IMR-90 (cell line): ENCODE results near the gene FKBP10. TPM values are rescaled to one million over a fixed set of nuclear protein-coding genes. Genes with fewer than 3 reads are reported as not detected.

Source experiments
- ATAC-seq: fragments of 200-7000 bp; cut with Tn5 transposase; 2 replicates; pipeline ENCODE4 v1.9.1; 2020; ENCODE audit warnings: low read depth, mild to moderate bottlenecking, moderate library complexity
- BruUV-seq: library from RNA; stranded (reverse); fragments of 400-500 nt; replicated peaks from 2 replicates; lab custom pipeline; 2021; lab: Mats Ljungman, UMichigan
- CTCF ChIA-PET: fragments of 300-600 bp; formaldehyde crosslinking; extraction: SDS; loops from one replicate; lab custom pipeline; 2021; ENCODE audit warnings: antibody characterized with exemption; lab: Yijun Ruan, JAX
- POLR2A ChIA-PET: fragments of 300-600 bp; sonication (Branson Sonifier 250); formaldehyde crosslinking; loops from one replicate; lab custom pipeline; 2022; ENCODE audit warnings: antibody characterized with exemption; ENCODE audit not compliant: unreplicated experiment; lab: Charles Lee
- DNase-seq: peaks from one replicate; pipeline ENCODE4 v3.0.0; 2013
- H2AFZ ChIP-seq: replicated peaks from 2 replicates; pipeline ENCODE3; 2013; ENCODE audit warnings: low read length, mild to moderate bottlenecking; ENCODE audit not compliant: poor library complexity
- H2AK5ac ChIP-seq: 2 replicates; pipeline ENCODE4 v1.6.1; 2013; ENCODE audit warnings: low read depth, low read length, inconsistent platforms
- H2AK9ac ChIP-seq: replicated peaks from 2 replicates; pipeline ENCODE3; 2013; ENCODE audit warnings: mild to moderate bottlenecking, low read depth, low read length, moderate library complexity; ENCODE audit not compliant: poor library complexity
- H2BK120ac ChIP-seq: 2 replicates; pipeline ENCODE4 v1.6.1; 2013; ENCODE audit warnings: low read depth, low read length, inconsistent platforms
- H2BK15ac ChIP-seq: 3 replicates; pipeline ENCODE4 v1.6.1; 2013; ENCODE audit warnings: low read depth, low read length, inconsistent platforms
- H2BK20ac ChIP-seq: 2 replicates; pipeline ENCODE4 v1.6.1; 2013; ENCODE audit warnings: low read depth, mild to moderate bottlenecking, inconsistent platforms, low read length, moderate library complexity
- H2BK5ac ChIP-seq: 2 replicates; pipeline ENCODE4 v1.6.1; 2013; ENCODE audit warnings: mild to moderate bottlenecking, low read depth, low read length, inconsistent platforms; ENCODE audit not compliant: poor library complexity, severe bottlenecking
- H3K14ac ChIP-seq: replicated peaks from 2 replicates; pipeline ENCODE4 v1.6.1; 2013; ENCODE audit warnings: low read depth, low read length, inconsistent platforms
- H3K18ac ChIP-seq: 2 replicates; pipeline ENCODE4 v1.6.1; 2013; ENCODE audit warnings: low read depth, low read length, control low read depth
- H3K23ac ChIP-seq: 2 replicates; pipeline ENCODE4 v1.6.1; 2013; ENCODE audit warnings: low read depth, low read length, inconsistent platforms
- H3K27ac ChIP-seq: 2 replicates; pipeline ENCODE4 v1.5.1; 2013; ENCODE audit warnings: mild to moderate bottlenecking, control low read depth, low read length; ENCODE audit not compliant: insufficient read depth
- H3K27me3 ChIP-seq: 2 replicates; pipeline ENCODE4 v1.6.1; 2013; ENCODE audit warnings: low read length; ENCODE audit not compliant: control insufficient read depth, insufficient read depth
- H3K36me3 ChIP-seq: 2 replicates; pipeline ENCODE4 v1.6.1; 2013; ENCODE audit warnings: low read length, mixed read lengths; ENCODE audit not compliant: control insufficient read depth, insufficient read depth
- H3K4ac ChIP-seq: 2 replicates; pipeline ENCODE4 v1.6.1; 2013; ENCODE audit warnings: low read depth, low read length, inconsistent platforms
- H3K4me1 ChIP-seq: 2 replicates; pipeline ENCODE4 v1.6.1; 2013; ENCODE audit warnings: low read length, mixed read lengths; ENCODE audit not compliant: control insufficient read depth, insufficient read depth
- H3K4me2 ChIP-seq: 2 replicates; pipeline ENCODE4 v1.6.1; 2013; ENCODE audit warnings: low read depth, mild to moderate bottlenecking, control low read depth, low read length, moderate library complexity
- H3K4me3 ChIP-seq: 2 replicates; pipeline ENCODE4 v1.5.1; 2013; ENCODE audit warnings: low read depth, mild to moderate bottlenecking, control low read depth, low read length, moderate library complexity; ENCODE audit not compliant: insufficient read depth
- H3K56ac ChIP-seq: 2 replicates; pipeline ENCODE4 v1.6.1; 2013; ENCODE audit warnings: low read length, inconsistent platforms; ENCODE audit not compliant: insufficient read depth; ENCODE audit errors: extremely low read depth
- H3K79me1 ChIP-seq, 2 experiments: 2 replicates each; pipeline ENCODE4 v1.6.1; 2013; ENCODE audit warnings: low read length in 2 of 2, inconsistent platforms in 1 of 2, low read depth in 1 of 2
- H3K9ac ChIP-seq: 2 replicates; pipeline ENCODE4 v1.6.1; 2013; ENCODE audit warnings: low read depth, low read length, control low read depth
- H3K9me1 ChIP-seq: 2 replicates; pipeline ENCODE4 v1.6.1; 2013; ENCODE audit warnings: low read length, inconsistent platforms; ENCODE audit not compliant: insufficient read depth
- H3K9me3 ChIP-seq: 2 replicates; pipeline ENCODE4 v1.6.1; 2013; ENCODE audit warnings: low read length; ENCODE audit not compliant: control insufficient read depth, insufficient read depth
- H4K20me1 ChIP-seq: 2 replicates; pipeline ENCODE4 v1.6.1; 2013; ENCODE audit warnings: low read length, inconsistent platforms; ENCODE audit not compliant: insufficient read depth
- H4K5ac ChIP-seq: 2 replicates; pipeline ENCODE4 v1.6.1; 2013; ENCODE audit warnings: mild to moderate bottlenecking, low read depth, low read length, control low read depth
- H4K8ac ChIP-seq, 2 experiments: 2 replicates each; pipeline ENCODE4 v1.6.1; 2013; ENCODE audit warnings: low read depth in 2 of 2, low read length in 2 of 2, control low read depth in 1 of 2, inconsistent platforms in 1 of 2
- H4K91ac ChIP-seq: 2 replicates; pipeline ENCODE4 v1.6.1; 2013; ENCODE audit warnings: low read depth, low read length, inconsistent platforms; ENCODE audit not compliant: insufficient read depth
- ELK1 ChIP-seq: fragments of 150-350 bp; IDR thresholded peaks from 2 replicates; pipeline ENCODE4 v1.6.1; 2016; ENCODE audit warnings: low read depth, mild to moderate bottlenecking, low read length, moderate library complexity, borderline replicate concordance
- MAZ ChIP-seq: IDR thresholded peaks from 2 replicates; pipeline ENCODE4 v1.6.1; 2012; ENCODE audit warnings: low read depth, mild to moderate bottlenecking, low read length, improper control_type of control experiment, moderate library complexity, borderline replicate concordance
- WGBS, 2 experiments: methylation state at CpG; one replicate each; pipeline versions ENCODE4 v1.1.5 to v1.1.7; 2013; ENCODE audit warnings: missing lambda C conversion rate in 2 of 2; ENCODE audit not compliant: insufficient read length in 1 of 2; ENCODE audit errors: extremely low coverage in 2 of 2; 5-methylcytosine and 5-hydroxymethylcytosine counted together
- dilution Hi-C: fragments of 300-500 bp; cut with HindIII; formaldehyde crosslinking; loops from one replicate; pipeline ENCODE4 v1.14.3; 2018; ENCODE audit warnings: low sequenced_read_pairs; ENCODE audit not compliant: unreplicated experiment
- in situ Hi-C: fragments of 300-500 bp; cut with MboI; formaldehyde crosslinking; loops from 3 replicates; pipeline ENCODE4 v1.14.3; 2019; ENCODE audit warnings: low sequenced_read_pairs, inconsistent platforms, mixed read lengths
- intact Hi-C: fragments of 100-400 bp; cut with micrococcal nuclease; formaldehyde crosslinking; loops from 2 replicates; pipeline ENCODE4 v1.10.0; 2022
- polyA plus RNA-seq, 3 experiments: library from polyadenylated mRNA; depleted of rRNA; stranded (reverse); fragments of >200 nt; gene quantifications; 2 replicates each; pipeline ENCODE4 v1.2.3, GENCODE V29; 2012; ENCODE audit warnings: low replicate concordance in 1 of 3
- total RNA-seq: library from RNA; depleted of rRNA; stranded (reverse); fragments of >200 nt; gene quantifications from 2 replicates; pipeline ENCODE4 v1.2.3, GENCODE V29; 2012

FKBP10 gene
- total and polyA plus RNA-seq, 2 of the 4 experiments (the other 2 are of a cell fraction): 170 to 984 TPM

- no peak overlapping the region for H3K23ac ChIP-seq
Measured at GRCh38 chr17:41806685-41807445, 5.9 kb upstream of the FKBP10 start.

More at GRCh38 chr17:41806685-41807445, 5.9 kb upstream of the FKBP10 start:
- POLR2A ChIA-PET: no interaction called here
- Histone ChIP-seq H3K4me3 (no peak overlapping the region), H2AK9ac (peak overlapping the region; percentile 5), H2BK5ac (no peak overlapping the region), H3K79me1 (peaks cover 15 to 49% of the 10 kb centered on the region in 2 experiments; a peak in 3 of 4 replicates), H3K56ac (no peak overlapping the region), H3K36me3 (peaks cover 28% of the 10 kb centered on the region), H3K4me1 (peaks cover 13% of the 10 kb centered on the region), H4K8ac (no peak overlapping the region), H4K5ac (no peak overlapping the region), H3K14ac (no peak overlapping the region), H2AFZ (no peak overlapping the region), H3K27ac (no peak overlapping the region), H3K18ac (no peak overlapping the region), H2BK20ac (no peak overlapping the region), H3K27me3 (no peaks in the 10 kb centered on the region), H2AK5ac (no peak overlapping the region), H2BK120ac (no peak overlapping the region), H4K91ac (no peak overlapping the region), H2BK15ac (no peak overlapping the region), H3K9me1 (peaks cover 19% of the 10 kb centered on the region), H3K4ac (no peak overlapping the region), H4K20me1 (peaks cover 21% of the 10 kb centered on the region), H3K4me2 (no peak overlapping the region), H3K9ac (no peak overlapping the region), H3K9me3 (no peaks in the 10 kb centered on the region)
- ATAC-seq (no peak), DNase-seq (no peak)
- no TSS peak for BruUV-seq
- dilution Hi-C loops (no loop called here), in situ Hi-C loops (no loop called here), intact Hi-C loops (no loop called here)
- CTCF ChIA-PET: interaction anchor here (0.6 kb wide), 1 partner anchor 51 kb away, joined by 3 read pairs; no protein-coding TSS in a partner anchor
- 94% methylated on average over 2 of the region's 8 CpGs; no CpG with 5 or more reads in 1 of the 2 experiments for WGBS, 2 experiments
- TF ChIP-seq ELK1 (no peak), MAZ (no peak)
